ENCODE results near the gene CATSPERD.
A peak's percentile ranks its signal among the peaks of the same experiment; 100 is the strongest.

The CATSPERD gene

DNA sequence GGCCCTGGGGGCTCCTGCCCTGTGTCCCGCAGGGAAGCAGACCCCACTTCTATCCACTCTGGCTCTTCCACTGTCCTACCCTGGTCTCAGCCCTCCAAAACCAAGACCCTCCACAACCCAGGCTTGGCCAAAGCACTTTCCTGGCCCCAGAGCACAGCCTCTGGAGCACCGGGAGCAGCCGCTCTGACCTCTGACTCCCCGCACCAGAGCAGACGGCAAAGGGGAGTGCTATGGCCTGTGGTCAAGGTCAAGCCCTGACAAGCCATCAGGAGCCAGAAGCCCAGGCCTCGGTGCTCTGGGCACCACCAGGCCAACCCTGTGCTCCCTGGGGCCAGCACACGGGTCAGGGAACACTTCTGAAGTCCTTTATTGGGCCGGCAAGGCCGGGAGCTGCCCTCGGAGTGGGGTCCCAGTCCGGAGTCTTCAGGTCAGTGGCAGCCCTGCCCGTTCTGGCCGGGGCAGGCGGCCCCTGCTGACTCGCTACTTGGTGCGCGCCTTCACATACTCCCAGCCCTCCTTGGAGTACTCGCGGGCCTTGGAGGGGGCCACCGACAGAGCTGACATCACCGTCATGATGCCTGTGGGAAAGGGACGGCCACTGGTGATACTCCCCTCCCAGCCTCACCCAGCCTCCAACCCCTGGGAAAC, 42.2 kb upstream of the CATSPERD start:
- Histone ChIP-seq H3K9ac (ENCODE audit: low read depth, low read length) (no peak overlapping the region), H3K27ac (ENCODE audit: low read depth, low read length) (no peak overlapping the region), H3K9me3 (ENCODE audit: control insufficient read depth, insufficient read depth, low read length) (no peaks in the 10 kb centered on the region), H3K27me3 (ENCODE audit: control insufficient read depth, insufficient read depth, low read length) (no peaks in the 10 kb centered on the region), H3K4me1 (ENCODE audit: control insufficient read depth, insufficient read depth, low read length) (0 out of 2 replicates have a peak, but pooled peaks cover 6% of the 10 kb centered on the region), H3K4me3 (ENCODE audit: low read depth, low read length) (no peak overlapping the region), H3K36me3 (ENCODE audit: control insufficient read depth, insufficient read depth, low read length) (0 out of 2 replicates have a peak, but pooled peaks cover 4% of the 10 kb centered on the region)

DNA sequence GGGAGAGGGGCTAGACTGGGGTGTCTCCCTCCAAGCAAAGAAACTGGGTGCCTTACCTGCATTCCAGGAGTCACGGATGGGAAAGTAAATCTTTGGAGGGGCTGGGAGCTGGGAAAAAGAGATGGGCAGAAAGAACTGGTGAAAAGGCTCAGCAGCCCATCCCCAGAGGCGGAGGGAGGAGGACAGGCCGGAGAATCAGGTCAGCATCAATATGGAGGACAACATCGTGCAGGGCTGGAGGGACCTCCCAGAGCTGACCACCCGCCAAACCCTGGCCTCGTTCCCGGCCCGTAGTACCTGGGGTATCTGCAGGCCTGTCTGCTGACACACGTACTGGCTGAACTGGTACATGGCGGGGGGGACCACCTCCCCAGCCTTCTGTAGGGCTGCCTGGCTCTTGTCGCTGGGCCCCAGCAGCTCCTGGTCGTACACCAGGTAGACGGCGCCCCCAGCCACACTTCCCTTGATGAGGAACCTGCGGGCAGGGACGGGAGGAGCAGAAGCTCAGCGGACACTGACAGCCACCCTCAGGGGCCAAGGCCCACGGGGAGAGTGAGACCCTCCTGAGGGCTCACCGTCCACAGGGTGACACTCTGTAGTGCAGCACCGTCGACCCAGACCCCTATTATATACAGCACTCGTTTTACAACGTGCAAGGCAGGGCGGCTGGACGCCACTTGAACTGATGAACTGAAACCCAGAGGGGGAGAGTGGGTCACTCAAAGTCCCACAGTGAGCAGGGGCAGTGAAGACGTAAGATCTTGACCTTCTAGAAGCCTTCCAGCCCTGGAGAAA, 41.0 kb upstream of the CATSPERD start:
- Histone ChIP-seq H3K4me1 (ENCODE audit: control insufficient read depth, insufficient read depth, low read length) (0 out of 2 replicates have a peak, but pooled peaks cover 6% of the 10 kb centered on the region), H3K4me3 (ENCODE audit: low read depth, low read length) (peak overlapping the region; percentile 97)

DNA sequence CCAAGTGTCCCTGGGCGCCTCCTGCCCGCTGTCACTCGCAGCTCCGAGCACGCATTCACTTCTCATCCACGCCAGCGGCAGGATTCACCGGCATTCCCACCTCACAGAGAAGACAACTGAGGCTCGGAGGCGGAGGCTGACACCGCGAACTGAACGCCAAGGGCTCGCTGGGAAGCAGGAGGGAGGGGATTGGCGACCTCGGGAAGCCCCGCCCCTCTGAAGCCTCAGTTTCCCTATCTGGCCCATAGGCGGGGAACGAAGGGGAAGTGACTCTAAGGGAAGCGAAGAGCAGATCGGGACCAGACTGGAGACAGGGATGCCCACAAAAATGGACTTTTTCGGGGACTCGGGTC, 40.4 kb upstream of the CATSPERD start:
- peak overlapping the region; percentile 66 for H3K27ac ChIP-seq (ENCODE audit: low read depth, low read length)
- 0 out of 2 replicates have a peak, but pooled peaks cover 6% of the 10 kb centered on the region for H3K4me1 ChIP-seq (ENCODE audit: control insufficient read depth, insufficient read depth, low read length)
- no peaks in the 10 kb centered on the region for H3K36me3 ChIP-seq (ENCODE audit: control insufficient read depth, insufficient read depth, low read length)
- no peaks in the 10 kb centered on the region for H3K9me3 ChIP-seq (ENCODE audit: control insufficient read depth, insufficient read depth, low read length)
- H3K9ac ChIP-seq (ENCODE audit: low read depth, low read length): peak overlapping the region; percentile 79
- H3K4me3 ChIP-seq (ENCODE audit: low read depth, low read length): peak overlapping the region; percentile 97
- H3K27me3 ChIP-seq (ENCODE audit: control insufficient read depth, insufficient read depth, low read length): no peaks in the 10 kb centered on the region

More for the DNA sequence above, 41.0 kb upstream of the CATSPERD start:
- Histone ChIP-seq H3K27ac (ENCODE audit: low read depth, low read length) (peak overlapping the region; percentile 66), H3K9me3 (ENCODE audit: control insufficient read depth, insufficient read depth, low read length) (no peaks in the 10 kb centered on the region), H3K27me3 (ENCODE audit: control insufficient read depth, insufficient read depth, low read length) (no peaks in the 10 kb centered on the region), H3K36me3 (ENCODE audit: control insufficient read depth, insufficient read depth, low read length) (no peaks in the 10 kb centered on the region), H3K9ac (ENCODE audit: low read depth, low read length) (peak overlapping the region; percentile 79)

DNA sequence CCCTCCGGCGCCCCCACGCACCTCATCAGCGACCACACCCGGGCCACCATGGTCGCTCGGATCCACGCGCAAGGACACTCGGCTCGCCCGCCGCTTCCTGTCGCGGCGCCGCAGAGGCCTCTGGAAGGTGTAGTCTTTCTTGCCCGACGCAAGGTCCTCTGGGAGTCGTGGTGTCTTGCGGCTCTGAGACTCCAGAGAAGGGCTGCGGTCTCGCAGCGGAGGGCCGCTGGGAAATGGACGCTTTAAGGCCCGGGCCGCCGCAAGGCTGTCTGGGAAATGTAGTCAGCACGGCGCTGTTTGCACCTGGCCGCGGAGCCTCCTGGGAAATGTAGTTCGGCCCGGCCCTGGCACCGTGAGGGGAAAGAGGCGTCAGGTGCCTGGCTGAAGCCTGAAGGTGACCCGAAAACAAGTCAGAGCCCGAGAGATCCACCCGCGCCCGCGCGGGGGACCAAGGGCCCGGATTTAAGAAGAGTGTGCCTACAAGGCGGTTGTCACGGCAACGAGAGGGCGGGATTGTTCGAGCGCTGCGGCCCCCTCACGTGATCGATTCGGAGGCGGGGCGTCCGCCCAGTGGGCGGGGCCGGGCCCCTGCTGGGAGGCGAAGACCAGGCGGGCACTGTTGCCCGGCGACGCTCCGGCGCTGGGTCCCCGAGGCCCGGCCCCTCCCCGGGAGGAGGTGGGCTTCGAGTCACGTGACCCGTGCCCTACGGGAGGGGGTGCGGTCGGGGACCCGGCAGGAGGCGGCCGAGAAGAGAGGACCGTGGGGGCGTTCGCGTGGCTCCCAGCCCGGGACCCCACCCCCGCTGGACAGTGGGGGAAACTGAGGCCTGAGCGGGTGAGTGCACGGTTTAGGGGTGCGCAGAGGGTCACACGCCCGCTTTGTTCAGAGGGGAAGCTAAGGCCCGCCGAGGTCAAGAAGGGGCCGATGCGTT, 39.7 kb upstream of the CATSPERD start, which contains the start of the genes HSD11B1L and MICOS13:
Gene HSD11B1L (plus strand): TSS at position 591 of the 932 bp plus-strand sequence. CDS start 3,806 bp downstream, outside the sequence.
Gene MICOS13 (minus strand): TSS at position 80 of the 932 bp plus-strand sequence. CDS start 30 bp downstream, at position 50.
- peak within 1 kb of the TSS; percentile 66 for H3K27ac ChIP-seq (ENCODE audit: low read depth, low read length)
- no peaks in the 10 kb centered on the region for H3K36me3 ChIP-seq (ENCODE audit: control insufficient read depth, insufficient read depth, low read length)
- no peaks in the 10 kb centered on the region for H3K27me3 ChIP-seq (ENCODE audit: control insufficient read depth, insufficient read depth, low read length)
- H3K4me1 ChIP-seq (ENCODE audit: control insufficient read depth, insufficient read depth, low read length): 0 out of 2 replicates have a peak, but pooled peaks cover 6% of the 10 kb centered on the region
- H3K9ac ChIP-seq (ENCODE audit: low read depth, low read length): peak within 1 kb of the TSS; percentile 79
- H3K4me3 ChIP-seq (ENCODE audit: low read depth, low read length): peak within 1 kb of the TSS; percentile 97
- no peaks in the 10 kb centered on the region for H3K9me3 ChIP-seq (ENCODE audit: control insufficient read depth, insufficient read depth, low read length)

DNA sequence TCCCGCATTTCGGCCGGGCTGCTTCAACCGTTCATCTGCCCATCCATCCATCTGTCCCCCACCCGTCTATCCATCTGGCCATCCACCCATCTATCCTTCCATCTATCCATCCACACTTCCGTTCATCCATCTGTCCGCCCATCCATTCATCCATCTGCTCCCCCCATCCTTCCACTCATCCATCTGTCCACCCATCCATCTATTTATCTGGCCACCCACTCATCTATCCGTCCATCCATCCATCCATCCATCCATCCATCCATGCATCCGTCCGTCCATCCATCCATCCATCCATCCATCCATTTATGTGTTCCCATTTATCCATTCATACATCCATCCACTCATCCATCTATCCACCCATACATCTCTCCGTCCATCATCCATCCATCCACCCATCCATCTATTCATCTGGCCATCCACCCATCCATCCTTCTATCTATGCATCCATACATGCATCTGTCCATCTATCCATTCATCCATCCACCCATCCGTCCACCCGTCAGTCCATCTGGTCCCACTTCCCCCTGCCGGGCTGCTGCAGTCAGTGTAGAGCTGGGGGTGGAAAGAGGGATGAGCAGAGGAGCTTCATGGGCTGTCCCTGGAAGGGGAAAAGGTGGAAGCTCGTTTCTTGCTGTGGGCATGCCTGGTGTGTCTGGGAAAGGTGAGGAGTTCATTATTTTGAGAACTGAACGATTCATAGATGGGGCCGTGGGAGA, 38.9 kb upstream of the CATSPERD start:
- no peak overlapping the region for H3K9ac ChIP-seq (ENCODE audit: low read depth, low read length)
- no peaks in the 10 kb centered on the region for H3K9me3 ChIP-seq (ENCODE audit: control insufficient read depth, insufficient read depth, low read length)
- no peaks in the 10 kb centered on the region for H3K36me3 ChIP-seq (ENCODE audit: control insufficient read depth, insufficient read depth, low read length)
- peak overlapping the region; percentile 97 for H3K4me3 ChIP-seq (ENCODE audit: low read depth, low read length)
- H3K27ac ChIP-seq (ENCODE audit: low read depth, low read length): no peak overlapping the region
- H3K27me3 ChIP-seq (ENCODE audit: control insufficient read depth, insufficient read depth, low read length): no peaks in the 10 kb centered on the region
- H3K4me1 ChIP-seq (ENCODE audit: control insufficient read depth, insufficient read depth, low read length): 0 out of 2 replicates have a peak, but pooled peaks cover 6% of the 10 kb centered on the region

DNA sequence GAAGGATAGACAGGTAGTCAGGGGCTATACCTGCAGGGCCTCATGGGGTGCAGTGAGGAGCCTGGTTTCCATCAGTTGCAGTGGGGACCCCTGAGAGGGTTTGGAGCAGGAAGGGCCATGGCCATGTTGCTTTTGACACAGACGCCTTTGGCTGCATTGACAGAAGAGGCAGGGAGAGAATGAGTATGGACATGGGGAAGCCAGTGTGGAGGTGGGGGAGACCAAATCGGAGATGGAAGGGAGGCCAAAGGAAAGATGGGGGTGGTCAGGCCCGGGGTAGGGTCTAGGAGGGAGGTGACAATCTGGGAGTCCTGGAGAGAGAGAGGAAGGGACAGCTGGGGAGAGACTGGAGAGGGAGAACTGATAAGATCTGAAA, 38.3 kb upstream of the CATSPERD start:
- Histone ChIP-seq H3K4me1 (ENCODE audit: control insufficient read depth, insufficient read depth, low read length) (0 out of 2 replicates have a peak, but pooled peaks cover 6% of the 10 kb centered on the region), H3K27me3 (ENCODE audit: control insufficient read depth, insufficient read depth, low read length) (no peaks in the 10 kb centered on the region), H3K27ac (ENCODE audit: low read depth, low read length) (no peak overlapping the region), H3K4me3 (ENCODE audit: low read depth, low read length) (no peak overlapping the region), H3K9ac (ENCODE audit: low read depth, low read length) (no peak overlapping the region), H3K36me3 (ENCODE audit: control insufficient read depth, insufficient read depth, low read length) (no peaks in the 10 kb centered on the region), H3K9me3 (ENCODE audit: control insufficient read depth, insufficient read depth, low read length) (no peaks in the 10 kb centered on the region)

DNA sequence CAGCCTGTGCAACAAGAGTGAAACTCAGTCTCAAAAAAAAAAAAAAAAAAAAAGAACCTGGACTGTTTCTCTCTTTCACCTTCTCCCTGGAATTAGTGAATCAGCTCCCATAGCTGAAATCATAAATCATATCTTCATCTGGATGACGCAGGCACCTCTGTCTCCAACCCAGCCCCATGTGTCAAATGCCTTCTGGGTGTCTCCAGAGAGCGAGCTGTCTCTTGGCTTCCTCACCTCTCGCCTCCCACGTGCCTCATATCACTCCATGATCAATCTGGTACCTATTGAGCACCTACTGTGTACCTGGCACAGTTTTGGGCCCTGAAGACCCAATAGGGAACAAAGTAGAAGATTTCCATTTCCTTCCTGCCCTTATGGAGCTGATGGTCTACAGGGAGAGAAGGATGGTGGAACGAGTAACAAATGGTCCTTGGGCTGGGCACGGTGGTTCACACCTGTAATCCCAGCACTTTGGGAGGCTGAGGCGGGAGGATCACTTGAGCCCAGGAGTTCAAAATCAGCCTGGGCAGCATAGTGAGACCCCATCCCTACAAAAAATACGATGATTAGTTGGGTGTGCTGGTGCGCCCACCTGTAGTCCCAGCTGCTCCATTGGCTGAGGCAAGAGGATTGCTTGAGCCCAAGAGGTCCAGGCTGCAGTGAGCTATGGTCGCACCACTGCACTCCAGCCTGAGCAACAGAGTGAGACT, 37.1 kb upstream of the CATSPERD start:
- H3K4me1 ChIP-seq (ENCODE audit: control insufficient read depth, insufficient read depth, low read length): 0 out of 2 replicates have a peak, but pooled peaks cover 6% of the 10 kb centered on the region

DNA sequence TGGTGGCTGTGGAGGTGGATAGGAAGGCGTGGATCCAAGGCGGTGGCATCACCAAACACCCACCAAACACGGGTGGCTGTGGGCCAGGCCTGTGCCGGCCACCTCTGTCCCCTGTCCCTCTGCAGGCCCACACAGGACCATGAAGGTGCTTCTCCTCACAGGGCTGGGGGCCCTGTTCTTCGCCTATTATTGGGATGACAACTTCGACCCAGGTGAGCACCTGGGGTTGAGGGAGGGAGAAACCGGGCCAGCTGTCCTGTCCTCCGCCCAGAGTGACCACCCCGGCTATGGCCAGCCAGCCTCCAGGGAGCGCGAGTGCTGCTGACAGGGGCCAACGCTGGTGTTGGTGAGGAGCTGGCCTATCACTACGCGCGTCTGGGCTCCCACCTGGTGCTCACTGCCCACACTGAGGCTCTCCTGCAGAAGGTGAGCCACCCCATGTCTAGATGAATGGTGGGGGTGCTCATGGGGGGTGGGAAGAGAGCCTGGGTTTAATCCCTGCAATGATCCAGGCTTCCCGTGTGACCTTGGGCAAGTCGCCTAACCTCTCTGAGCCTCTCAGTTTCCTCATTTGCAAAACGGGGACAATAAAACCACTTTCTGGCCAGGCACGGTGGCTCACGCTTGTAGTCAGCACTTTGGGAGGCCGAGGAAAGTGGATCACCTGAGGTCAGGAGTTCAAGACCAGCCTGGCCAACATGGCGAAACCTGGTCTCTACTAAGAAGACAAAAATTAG, 35.6 kb upstream of the CATSPERD start:
- Histone ChIP-seq H3K9ac (ENCODE audit: low read depth, low read length) (no peak overlapping the region), H3K9me3 (ENCODE audit: control insufficient read depth, insufficient read depth, low read length) (no peaks in the 10 kb centered on the region), H3K27ac (ENCODE audit: low read depth, low read length) (no peak overlapping the region), H3K4me3 (ENCODE audit: low read depth, low read length) (no peak overlapping the region), H3K4me1 (ENCODE audit: control insufficient read depth, insufficient read depth, low read length) (0 out of 2 replicates have a peak, but pooled peaks cover 2% of the 10 kb centered on the region), H3K27me3 (ENCODE audit: control insufficient read depth, insufficient read depth, low read length) (no peaks in the 10 kb centered on the region), H3K36me3 (ENCODE audit: control insufficient read depth, insufficient read depth, low read length) (no peaks in the 10 kb centered on the region)

More for the DNA sequence above, 37.1 kb upstream of the CATSPERD start:
- Histone ChIP-seq H3K36me3 (ENCODE audit: control insufficient read depth, insufficient read depth, low read length) (no peaks in the 10 kb centered on the region), H3K27me3 (ENCODE audit: control insufficient read depth, insufficient read depth, low read length) (no peaks in the 10 kb centered on the region), H3K27ac (ENCODE audit: low read depth, low read length) (no peak overlapping the region), H3K4me3 (ENCODE audit: low read depth, low read length) (no peak overlapping the region), H3K9ac (ENCODE audit: low read depth, low read length) (no peak overlapping the region), H3K9me3 (ENCODE audit: control insufficient read depth, insufficient read depth, low read length) (no peaks in the 10 kb centered on the region)

DNA sequence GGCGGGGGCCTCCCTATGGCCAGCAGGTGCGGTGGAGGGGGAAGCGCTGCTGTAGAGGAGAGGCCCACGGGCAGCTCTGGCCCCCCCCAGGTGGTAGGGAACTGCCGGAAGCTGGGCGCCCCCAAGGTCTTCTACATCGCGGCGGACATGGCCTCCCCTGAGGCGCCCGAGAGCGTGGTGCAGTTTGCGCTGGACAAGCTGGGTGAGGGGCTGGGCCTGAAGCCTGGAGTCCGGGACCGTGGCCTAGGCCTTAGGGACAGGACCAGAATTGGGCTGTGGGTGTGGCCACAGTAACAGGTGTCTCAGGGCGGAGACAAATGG, 34.2 kb upstream of the CATSPERD start:
- 0 out of 2 replicates have a peak, but pooled peaks cover 3% of the 10 kb centered on the region for H3K36me3 ChIP-seq (ENCODE audit: control insufficient read depth, insufficient read depth, low read length)
- H3K4me1 ChIP-seq (ENCODE audit: control insufficient read depth, insufficient read depth, low read length): no peaks in the 10 kb centered on the region
- H3K9ac ChIP-seq (ENCODE audit: low read depth, low read length): no peak overlapping the region
- no peak overlapping the region for H3K27ac ChIP-seq (ENCODE audit: low read depth, low read length)
- H3K27me3 ChIP-seq (ENCODE audit: control insufficient read depth, insufficient read depth, low read length): no peaks in the 10 kb centered on the region
- H3K9me3 ChIP-seq (ENCODE audit: control insufficient read depth, insufficient read depth, low read length): no peaks in the 10 kb centered on the region
- peak overlapping the region; percentile 74; the same call in 1 of the 2 replicates for H3K4me3 ChIP-seq (ENCODE audit: low read depth, low read length)

Measured in HUES48 (cell line).